Measurements from ENCODE around the gene RASAL3.

The RASAL3 gene

GRCh38 chr19:15425321-15425950 lies 38.9 kb downstream of the RASAL3 start:
- Histone ChIP-seq H3K27me3 (ENCODE audit: insufficient read depth, low read length, poor library complexity, severe bottlenecking) (no peaks in the 10 kb centered on the region), H3K9ac (ENCODE audit: low read depth, low read length, poor library complexity, severe bottlenecking) (no peak overlapping the region), H3K36me3 (ENCODE audit: insufficient read depth, low read length) (peaks cover 59% of the 10 kb centered on the region; the same call in 1 of the 2 replicates), H3K4me2 (ENCODE audit: low read depth, low read length, poor library complexity, severe bottlenecking) (no peak overlapping the region), H3K4me3 (ENCODE audit: low read length, poor library complexity, severe bottlenecking) (no peak overlapping the region), H4K20me1 (ENCODE audit: insufficient read depth, low read length, poor library complexity, severe bottlenecking) (peaks cover 16% of the 10 kb centered on the region), H3K9me2 (replicated peaks; ENCODE audit: low read depth, low read length) (no peaks in the 10 kb centered on the region), H3K9me3 (ENCODE audit: insufficient read depth, low read depth, low read length) (no peaks in the 10 kb centered on the region), H3K4me1 (ENCODE audit: insufficient read depth, low read length, poor library complexity, severe bottlenecking) (peaks cover 4% of the 10 kb centered on the region), H3F3A (ENCODE audit: low read depth) (no peaks in the 10 kb centered on the region), H2AFZ (ENCODE audit: low read length) (no peak overlapping the region), H3K79me2 (ENCODE audit: insufficient read depth, low read length) (peaks cover 28% of the 10 kb centered on the region)
- no peak for TF ChIP-seq EZH2phosphoT487 (IDR thresholded peaks at IDR 0.05; ENCODE audit: borderline replicate concordance)
- TF ChIP-seq CTCF (conservative IDR thresholded peaks at IDR 0.05; ENCODE audit: low read length): no peak

GRCh38 chr19:15424692-15425272 lies 39.6 kb downstream of the RASAL3 start:
- H2AFZ ChIP-seq (ENCODE audit: low read length): no peak overlapping the region
- H3K4me2 ChIP-seq (ENCODE audit: low read depth, low read length, poor library complexity, severe bottlenecking): no peak overlapping the region
- no peaks in the 10 kb centered on the region for H3K4me1 ChIP-seq (ENCODE audit: insufficient read depth, low read length, poor library complexity, severe bottlenecking)
- H3F3A ChIP-seq (ENCODE audit: low read depth): no peaks in the 10 kb centered on the region
- TF ChIP-seq EZH2phosphoT487 (IDR thresholded peaks at IDR 0.05; ENCODE audit: borderline replicate concordance) (no peak), CTCF (conservative IDR thresholded peaks at IDR 0.05; ENCODE audit: low read length) (no peak)
- H4K20me1 ChIP-seq (ENCODE audit: insufficient read depth, low read length, poor library complexity, severe bottlenecking): peaks cover 10% of the 10 kb centered on the region
- H3K27me3 ChIP-seq (ENCODE audit: insufficient read depth, low read length, poor library complexity, severe bottlenecking): no peaks in the 10 kb centered on the region
- H3K9ac ChIP-seq (ENCODE audit: low read depth, low read length, poor library complexity, severe bottlenecking): no peak overlapping the region
- H3K79me2 ChIP-seq (ENCODE audit: insufficient read depth, low read length): peaks cover 21% of the 10 kb centered on the region; the same call in 1 of the 2 replicates
- H3K4me3 ChIP-seq (ENCODE audit: low read length, poor library complexity, severe bottlenecking): no peak overlapping the region
- H3K9me2 ChIP-seq (replicated peaks; ENCODE audit: low read depth, low read length): no peaks in the 10 kb centered on the region
- H3K9me3 ChIP-seq (ENCODE audit: insufficient read depth, low read depth, low read length): no peaks in the 10 kb centered on the region
- H3K36me3 ChIP-seq (ENCODE audit: insufficient read depth, low read length): peaks cover 63% of the 10 kb centered on the region; the same call in 1 of the 2 replicates

GRCh38 chr19:15424121-15424520 lies 40.2 kb downstream of the RASAL3 start:
- no peak overlapping the region for H2AFZ ChIP-seq (ENCODE audit: low read length)
- peaks cover 5% of the 10 kb centered on the region for H4K20me1 ChIP-seq (ENCODE audit: insufficient read depth, low read length, poor library complexity, severe bottlenecking)
- no peak overlapping the region for H3K9ac ChIP-seq (ENCODE audit: low read depth, low read length, poor library complexity, severe bottlenecking)
- TF ChIP-seq CTCF (conservative IDR thresholded peaks at IDR 0.05; ENCODE audit: low read length) (no peak), EZH2phosphoT487 (IDR thresholded peaks at IDR 0.05; ENCODE audit: borderline replicate concordance) (no peak)
- no peaks in the 10 kb centered on the region for H3K4me1 ChIP-seq (ENCODE audit: insufficient read depth, low read length, poor library complexity, severe bottlenecking)
- H3K27me3 ChIP-seq (ENCODE audit: insufficient read depth, low read length, poor library complexity, severe bottlenecking): no peaks in the 10 kb centered on the region
- no peaks in the 10 kb centered on the region for H3K9me2 ChIP-seq (replicated peaks; ENCODE audit: low read depth, low read length)
- H3K4me2 ChIP-seq (ENCODE audit: low read depth, low read length, poor library complexity, severe bottlenecking): no peak overlapping the region
- H3F3A ChIP-seq (ENCODE audit: low read depth): no peaks in the 10 kb centered on the region
- H3K79me2 ChIP-seq (ENCODE audit: insufficient read depth, low read length): peaks cover 15% of the 10 kb centered on the region; the same call in 1 of the 2 replicates
- no peaks in the 10 kb centered on the region for H3K9me3 ChIP-seq (ENCODE audit: insufficient read depth, low read depth, low read length)
- peaks cover 63% of the 10 kb centered on the region; the same call in 1 of the 2 replicates for H3K36me3 ChIP-seq (ENCODE audit: insufficient read depth, low read length)
- H3K4me3 ChIP-seq (ENCODE audit: low read length, poor library complexity, severe bottlenecking): no peak overlapping the region
